Lung (tissue), 12 donors: Measurements from ENCODE around the gene FN3K. TPM values are rescaled to one million over a fixed set of nuclear protein-coding genes. Genes with fewer than 3 reads are reported as not detected.

Experiments used
- ATAC-seq: fragments of 200-7000 bp; cut with Tn5 transposase; one replicate; pipeline ENCODE4 v1.9.1; 2020; ENCODE audit warnings: moderate number of reproducible peaks; ENCODE audit not compliant: insufficient read depth, low FRiP score
- DNase-seq, 3 donors: peaks; one replicate each; pipeline ENCODE4 v3.0.0-alpha.2; 2013 to 2017
- H3K27ac ChIP-seq, 2 donors: one replicate each; pipeline ENCODE4 v1.5.1; 2013; ENCODE audit warnings: mild to moderate bottlenecking in 2 of 2, moderate library complexity in 2 of 2, control low read depth in 1 of 2, inconsistent platforms in 1 of 2, low read depth in 1 of 2, low read length in 1 of 2
- H3K27me3 ChIP-seq, 3 donors: one replicate each; pipeline ENCODE4 v1.5.1; 2013; ENCODE audit warnings: low read length in 2 of 3; ENCODE audit not compliant: control insufficient read depth in 3 of 3, insufficient read depth in 3 of 3
- H3K36me3 ChIP-seq, 4 donors: one replicate each; pipeline ENCODE4 v1.5.1; 2013; ENCODE audit warnings: low read length in 4 of 4, mild to moderate bottlenecking in 1 of 4, moderate library complexity in 1 of 4; ENCODE audit not compliant: control insufficient read depth in 4 of 4, insufficient read depth in 4 of 4
- H3K4me1 ChIP-seq, 5 donors: one replicate each; pipeline ENCODE4 v1.5.1; 2013; ENCODE audit warnings: low read length in 5 of 5, mild to moderate bottlenecking in 2 of 5, moderate library complexity in 1 of 5; ENCODE audit not compliant: control insufficient read depth in 5 of 5, insufficient read depth in 5 of 5
- H3K4me3 ChIP-seq: one replicate; pipeline ENCODE4 v1.5.1; 2013; ENCODE audit warnings: mild to moderate bottlenecking, control low read depth, moderate library complexity
- H3K9ac ChIP-seq, 2 donors: one replicate each; pipeline ENCODE4 v1.5.1; 2013; ENCODE audit warnings: low read length in 2 of 2, control low read depth in 1 of 2; ENCODE audit not compliant: insufficient read depth in 1 of 2
- H3K9me3 ChIP-seq, 4 donors: one replicate each; pipeline ENCODE4 v1.5.1; 2013; ENCODE audit warnings: low read length in 3 of 4, mild to moderate bottlenecking in 1 of 4, moderate library complexity in 1 of 4; ENCODE audit not compliant: control insufficient read depth in 4 of 4, insufficient read depth in 3 of 4
- WGBS, 2 donors: extraction: QIAGEN DNeasy Blood & Tissue Kit; methylation state at CpG; one replicate each; pipeline ENCODE4 v1.1.7; 2013; 5-methylcytosine and 5-hydroxymethylcytosine counted together
- polyA plus RNA-seq, 2 donors: library from polyadenylated mRNA; stranded (reverse); fragments of 200-250 nt; gene quantifications; one replicate each; pipeline ENCODE4 v1.2.1, GENCODE V29; 2013
- total RNA-seq, 2 donors: library from RNA; depleted of rRNA in 1 of 2; stranded (reverse); fragments of >200 nt in 1 of 2; gene quantifications; one replicate each; pipeline ENCODE4 v1.2.1, GENCODE V29; 2014 to 2021
- TF ChIP-seq, protein P1 (sequence below): IDR thresholded peaks from 2 replicates; pipeline ENCODE4 v1.5.1; 2012; ENCODE audit warnings: mild to moderate bottlenecking; ENCODE audit errors: control extremely low read depth, extremely low read depth
- donor health status: control.
- donor health status: control.
- donor health status: Bipolar disorder and iron deficiency.
- donor health status: healthy.
- donor health status: DM: yes; HTN: yes; CAD: no.

The FN3K gene
- total and polyA plus RNA-seq, 4 donors = 5.0 to 21.0 (median 16.4) TPM

DNA sequence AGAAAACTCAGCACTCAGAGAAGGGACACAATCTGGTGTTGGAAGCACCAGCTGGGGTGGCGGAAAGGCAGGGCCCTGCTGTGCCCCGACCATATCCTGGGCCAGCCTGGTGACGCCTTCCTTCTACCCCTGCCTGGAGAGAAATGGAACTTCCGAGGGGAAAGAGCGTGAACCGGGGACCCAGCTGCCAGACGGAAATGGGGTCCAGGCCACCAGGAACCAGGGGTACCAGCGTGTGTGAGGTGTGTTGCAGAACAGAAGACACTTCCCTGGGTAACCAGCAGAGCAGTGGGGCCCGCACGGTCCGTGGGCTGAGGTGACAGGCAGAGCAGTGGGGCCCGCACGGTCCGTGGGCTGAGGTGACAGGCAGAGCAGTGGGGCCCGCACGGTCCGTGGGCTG, 43.7 kb upstream of the FN3K start:
- no peak for DNase-seq
- Histone ChIP-seq H3K27me3 (no peaks in the 10 kb centered on the region), H3K9me3 (peaks cover 0 to 7% (median 2%) of the 10 kb centered on the region in 4 donors), H3K9ac (no peak overlapping the region), H3K4me3 (no peak overlapping the region), H3K36me3 (peaks cover 0 to 4% (median 4%) of the 10 kb centered on the region in 4 donors), H3K27ac (no peak overlapping the region), H3K4me1 (peaks cover 0 to 2% (median 0%) of the 10 kb centered on the region in 5 donors)
- ATAC-seq = no peak
- WGBS, 2 donors = 94 to 96% methylated on average over 13 to 14 of the region's 17 CpGs
- TF ChIP-seq, protein P1, sequence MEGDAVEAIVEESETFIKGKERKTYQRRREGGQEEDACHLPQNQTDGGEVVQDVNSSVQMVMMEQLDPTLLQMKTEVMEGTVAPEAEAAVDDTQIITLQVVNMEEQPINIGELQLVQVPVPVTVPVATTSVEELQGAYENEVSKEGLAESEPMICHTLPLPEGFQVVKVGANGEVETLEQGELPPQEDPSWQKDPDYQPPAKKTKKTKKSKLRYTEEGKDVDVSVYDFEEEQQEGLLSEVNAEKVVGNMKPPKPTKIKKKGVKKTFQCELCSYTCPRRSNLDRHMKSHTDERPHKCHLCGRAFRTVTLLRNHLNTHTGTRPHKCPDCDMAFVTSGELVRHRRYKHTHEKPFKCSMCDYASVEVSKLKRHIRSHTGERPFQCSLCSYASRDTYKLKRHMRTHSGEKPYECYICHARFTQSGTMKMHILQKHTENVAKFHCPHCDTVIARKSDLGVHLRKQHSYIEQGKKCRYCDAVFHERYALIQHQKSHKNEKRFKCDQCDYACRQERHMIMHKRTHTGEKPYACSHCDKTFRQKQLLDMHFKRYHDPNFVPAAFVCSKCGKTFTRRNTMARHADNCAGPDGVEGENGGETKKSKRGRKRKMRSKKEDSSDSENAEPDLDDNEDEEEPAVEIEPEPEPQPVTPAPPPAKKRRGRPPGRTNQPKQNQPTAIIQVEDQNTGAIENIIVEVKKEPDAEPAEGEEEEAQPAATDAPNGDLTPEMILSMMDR = no peak

DNA sequence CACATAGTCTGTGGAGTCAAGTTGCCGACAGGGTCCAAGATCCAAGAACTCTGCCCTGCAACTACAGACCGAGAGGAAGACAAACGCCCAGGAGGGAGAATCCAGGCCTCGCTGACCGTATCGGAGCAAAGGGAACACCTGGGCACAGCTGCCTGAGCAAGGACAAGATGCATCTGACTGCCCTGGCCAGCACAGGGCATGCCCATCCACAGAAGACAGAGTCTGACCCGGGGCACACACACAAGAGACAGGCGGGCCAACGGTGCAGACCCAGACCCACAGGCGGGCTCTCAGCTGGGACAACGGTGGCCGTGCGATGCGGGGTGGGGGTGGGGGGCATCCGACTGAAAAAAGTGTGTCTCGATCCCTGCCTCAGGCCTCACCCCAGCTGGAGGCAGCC, 43.1 kb upstream of the FN3K start:
- DNase-seq (no peak), ATAC-seq (no peak)
- H3K36me3 ChIP-seq = peaks cover 0 to 4% (median 4%) of the 10 kb centered on the region in 4 donors

DNA sequence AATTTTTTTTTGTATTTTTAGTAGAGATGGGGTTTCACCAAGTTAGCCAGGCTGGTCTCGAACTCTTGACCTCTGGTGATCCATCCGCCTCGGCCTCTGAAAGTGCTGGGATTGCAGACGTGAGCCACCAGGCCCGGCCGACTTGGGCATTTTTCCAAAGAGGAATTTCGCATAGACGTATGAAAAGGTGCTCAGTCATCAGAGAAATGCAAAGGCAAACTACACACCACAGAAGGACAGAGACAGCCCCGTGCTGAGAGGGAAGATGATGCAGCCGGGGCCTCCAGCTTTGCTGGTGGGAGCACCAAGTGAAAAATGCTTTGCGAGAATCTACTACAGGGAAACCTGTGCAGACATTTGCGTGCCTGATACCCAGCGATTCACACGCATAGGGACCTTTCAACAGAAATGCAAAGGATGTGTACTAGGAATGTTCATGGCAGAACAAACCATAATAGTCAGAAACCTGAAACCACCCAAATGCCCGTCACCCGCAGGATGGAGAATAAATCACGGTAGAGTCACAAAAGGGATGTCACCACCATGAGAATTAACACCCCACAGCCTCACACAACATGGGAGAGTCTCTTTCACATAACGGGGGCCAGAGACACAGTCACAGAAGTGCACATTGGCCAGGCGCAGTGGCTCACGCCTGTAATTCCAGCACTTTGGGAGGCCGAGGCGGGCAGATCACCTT, 42.1 kb upstream of the FN3K start:
- ATAC-seq = no peak

More for the DNA sequence above, 43.1 kb upstream of the FN3K start:
- no peak overlapping the region for H3K9ac ChIP-seq
- peaks cover 0 to 7% (median 2%) of the 10 kb centered on the region in 4 donors for H3K9me3 ChIP-seq
- no peak overlapping the region for H3K4me3 ChIP-seq
- TF ChIP-seq, protein P1 = no peak
- H3K27me3 ChIP-seq = no peaks in the 10 kb centered on the region
- H3K27ac ChIP-seq = no peak overlapping the region
- WGBS, 2 donors = 92 to 94% methylated on average over 15 to 16 of the region's 16 CpGs
- H3K4me1 ChIP-seq = peaks cover 0 to 8% (median 5%) of the 10 kb centered on the region in 5 donors

More for the DNA sequence above, 42.1 kb upstream of the FN3K start:
- Histone ChIP-seq H3K9me3 (peaks cover 0 to 7% (median 2%) of the 10 kb centered on the region in 4 donors), H3K9ac (no peak overlapping the region), H3K27ac (no peak overlapping the region), H3K4me3 (no peak overlapping the region), H3K4me1 (peaks cover 0 to 10% (median 6%) of the 10 kb centered on the region in 5 donors), H3K27me3 (no peaks in the 10 kb centered on the region), H3K36me3 (peaks cover 0 to 4% (median 4%) of the 10 kb centered on the region in 4 donors)
- TF ChIP-seq, protein P1 = no peak
- 95 to 96% methylated on average over 22 of the region's 22 CpGs for WGBS, 2 donors
- DNase-seq = no peak
